GM23248 (cell line): ENCODE results near the gene CNN1.

ENCODE experiments used
- EZH2 ChIP-seq: fragments of 200-600 bp; sonication (generic); IDR thresholded peaks from 2 replicates; pipeline ENCODE4 v1.6.1; 2018; ENCODE audit warnings: antibody characterized with exemption, mild to moderate bottlenecking; ENCODE audit not compliant: insufficient read depth, poor library complexity, severe bottlenecking
- EZH2phosphoT487 ChIP-seq: fragments of 200-600 bp; sonication (generic); IDR thresholded peaks from 2 replicates; pipeline ENCODE4 v1.6.1; 2018; ENCODE audit warnings: antibody characterized with exemption, moderate library complexity, mild to moderate bottlenecking, low read depth; ENCODE audit not compliant: insufficient read depth

- TF ChIP-seq EZH2 (no peak), EZH2phosphoT487 (no peak)
These were observed 21.9 kb downstream of the CNN1 start for GRCh38 chr19:11560404-11561051.
